B cell (primary cell): ENCODE results near the gene CUTC. TPM values are rescaled to one million over a fixed set of nuclear protein-coding genes. Genes with fewer than 3 reads are reported as not detected.

Experiments used
- ATAC-seq: fragments of 200-7000 bp; cut with Tn5 transposase; one replicate; pipeline ENCODE4 v1.10.0; 2021; ENCODE audit warnings: low read depth, mild to moderate bottlenecking, moderate number of reproducible peaks, moderate library complexity
- CTCF ChIA-PET: fragments of 350-600 bp; sonication (Branson Sonifier 250); formaldehyde crosslinking; loops from one replicate; lab custom pipeline; 2021; ENCODE audit warnings: antibody characterized with exemption, inconsistent platforms; lab: Charles Lee
- POLR2A ChIA-PET: fragments of 350-600 bp; sonication (Branson Sonifier 250); formaldehyde crosslinking; loops from one replicate; lab custom pipeline; 2021; ENCODE audit warnings: antibody characterized with exemption; lab: Charles Lee
- DNase-seq: peaks from one replicate; pipeline ENCODE4 v3.0.0; 2013
- H2AFZ ChIP-seq: 2 replicates; pipeline ENCODE4 v1.6.1; 2012; ENCODE audit warnings: mild to moderate bottlenecking, low read depth, low read length; ENCODE audit not compliant: insufficient read depth, poor library complexity, severe bottlenecking
- H3K27ac ChIP-seq, 2 donors: 1 replicate in 1 of 2; 2 replicates in 1 of 2; pipeline ENCODE4 v1.5.1; 2012 to 2013; ENCODE audit warnings: low read length in 2 of 2, mild to moderate bottlenecking in 2 of 2, moderate library complexity in 1 of 2
- H3K27me3 ChIP-seq, 4 experiments: fragments of 200-600 bp in 1 of 4; sonication (generic) in 1 of 4; replicated peaks in 1 of 4; 1 replicate in 2 of 4; 2 replicates in 2 of 4; pipeline versions ENCODE4 v1.6.1 to v1.7.0; 2013 to 2016; ENCODE audit warnings: low read length in 3 of 4, mild to moderate bottlenecking in 2 of 4, mixed read lengths in 1 of 4, moderate library complexity in 1 of 4; ENCODE audit not compliant: insufficient read depth in 4 of 4, control insufficient read depth in 3 of 4; ENCODE audit errors: control extremely low read depth in 1 of 4
- H3K36me3 ChIP-seq, 2 experiments: replicated peaks in 1 of 2; 1 replicate in 1 of 2; 2 replicates in 1 of 2; pipeline versions ENCODE4 v1.6.1 to v1.7.1; 2013; ENCODE audit warnings: low read length in 1 of 2; ENCODE audit not compliant: insufficient read depth in 2 of 2, control insufficient read depth in 1 of 2; ENCODE audit errors: control extremely low read depth in 1 of 2, extremely low read depth in 1 of 2
- H3K4me1 ChIP-seq, 2 donors: fragments of 200-600 bp in 1 of 2; sonication (generic) in 1 of 2; 1 replicate in 1 of 2; 2 replicates in 1 of 2; pipeline versions ENCODE4 v1.5.1 to v1.6.1; 2013 to 2017; ENCODE audit warnings: low read length in 2 of 2; ENCODE audit not compliant: control insufficient read depth in 2 of 2, insufficient read depth in 2 of 2
- H3K4me2 ChIP-seq: replicated peaks from 2 replicates; pipeline ENCODE3; 2012; ENCODE audit warnings: mild to moderate bottlenecking, low read depth, low read length; ENCODE audit not compliant: poor library complexity, severe bottlenecking
- H3K4me3 ChIP-seq, 5 experiments: fragments of 200-600 bp in 1 of 5; sonication (generic) in 1 of 5; 1 replicate in 3 of 5; 2 replicates in 2 of 5; pipeline versions ENCODE4 v1.5.1 to v1.7.0; 2011 to 2016; ENCODE audit warnings: low read length in 4 of 5, mild to moderate bottlenecking in 4 of 5, low read depth in 2 of 5, control low read depth in 1 of 5, moderate library complexity in 1 of 5; ENCODE audit not compliant: insufficient read depth in 1 of 5; ENCODE audit errors: control extremely low read depth in 1 of 5, extremely low read depth in 1 of 5
- H3K79me2 ChIP-seq: fragments of 200-600 bp; sonication (generic); one replicate; pipeline ENCODE4 v1.6.0; 2016; ENCODE audit warnings: low read length; ENCODE audit not compliant: control insufficient read depth, insufficient read depth
- H3K9ac ChIP-seq: fragments of 200-600 bp; sonication (generic); 2 replicates; pipeline ENCODE4 v1.6.1; 2017; ENCODE audit warnings: mild to moderate bottlenecking, low read length, moderate library complexity
- H3K9me3 ChIP-seq, 3 donors: one replicate each; pipeline versions ENCODE4 v1.6.1 to v1.7.1; 2013; ENCODE audit warnings: low read length in 2 of 3; ENCODE audit not compliant: control insufficient read depth in 2 of 3, insufficient read depth in 1 of 3; ENCODE audit errors: control extremely low read depth in 1 of 3
- H4K20me1 ChIP-seq: 2 replicates; pipeline ENCODE4 v1.6.0; 2012; ENCODE audit warnings: mild to moderate bottlenecking, low read length; ENCODE audit not compliant: insufficient read depth, control insufficient read depth, poor library complexity, severe bottlenecking
- H3K27ac Mint-ChIP-seq: one replicate; pipeline ENCODE4 v1.8.0; 2021; ENCODE audit warnings: mixed read lengths
- H3K27me3 Mint-ChIP-seq: one replicate; pipeline ENCODE4 v1.8.0; 2021; ENCODE audit warnings: mixed read lengths
- H3K4me1 Mint-ChIP-seq: one replicate; pipeline ENCODE4 v1.8.0; 2021; ENCODE audit warnings: mixed read lengths
- H3K4me3 Mint-ChIP-seq: one replicate; pipeline ENCODE4 v1.8.0; 2021; ENCODE audit warnings: mixed read lengths
- H3K9me3 Mint-ChIP-seq: one replicate; pipeline ENCODE4 v1.8.0; 2022; ENCODE audit warnings: mixed read lengths; ENCODE audit not compliant: insufficient read depth
- CTCF ChIP-seq: fragments of 200-600 bp; IDR thresholded peaks from one replicate; pipeline ENCODE4 v1.8.0; 2022; ENCODE audit warnings: antibody characterized with exemption, mild to moderate bottlenecking
- EZH2 ChIP-seq: IDR thresholded peaks from 2 replicates; pipeline ENCODE4 v1.6.1; 2012; ENCODE audit warnings: borderline replicate concordance, low read depth, mild to moderate bottlenecking, moderate library complexity, low read length; ENCODE audit not compliant: insufficient read depth, poor library complexity, severe bottlenecking
- WGBS: methylation state at CpG from one replicate; pipeline ENCODE4 v1.1.5; 2013; ENCODE audit warnings: missing lambda C conversion rate; ENCODE audit not compliant: insufficient coverage; 5-methylcytosine and 5-hydroxymethylcytosine counted together
- intact Hi-C: fragments of 100-400 bp; cut with micrococcal nuclease; formaldehyde crosslinking; loops from one replicate; pipeline ENCODE4 v1.10.0; 2022
- polyA plus RNA-seq: library from polyadenylated mRNA; depleted of rRNA; stranded (reverse); fragments of >200 nt; gene quantifications from 2 replicates; pipeline ENCODE4 v1.2.3, GENCODE V29; 2012
- total RNA-seq, 2 donors: library from RNA; stranded (reverse); fragments of 120-200 nt in 1 of 2; gene quantifications; 1 replicate in 1 of 2; 2 replicates in 1 of 2; pipeline versions ENCODE4 v1.2.3 to v1.2.4, GENCODE V29; 2013 to 2022

CUTC gene
- total and polyA plus RNA-seq, 2 donors (not counting 1 experiment from before 2014, with no cell fraction given): 22.8 to 33.3 TPM

DNA sequence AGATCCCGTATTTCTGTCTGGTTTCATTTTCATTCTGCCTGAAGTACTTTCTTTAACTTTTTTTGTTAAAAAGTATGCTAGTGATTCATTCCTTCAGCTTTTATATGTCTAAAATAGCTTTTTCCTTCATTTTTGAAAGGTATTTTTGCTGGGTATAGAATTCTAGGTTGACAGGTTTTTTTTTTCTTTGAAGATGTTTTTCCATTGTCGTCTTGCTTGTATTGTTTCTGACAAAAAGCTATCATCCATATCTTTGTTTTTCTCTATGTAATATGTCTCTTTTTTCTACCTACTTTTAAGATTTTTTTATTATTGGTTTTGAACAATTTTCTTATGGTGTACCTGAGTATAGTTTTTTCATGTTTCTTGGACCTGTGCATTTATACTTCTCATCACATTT lies 8.2 kb downstream of the CUTC start:
- H2AFZ ChIP-seq: no peak overlapping the region
- ATAC-seq (no peak), DNase-seq (no peak)
- H4K20me1 ChIP-seq: peaks cover 21% of the 10 kb centered on the region
- H3K4me1 ChIP-seq: no peaks in the 10 kb centered on the region
- CTCF ChIA-PET: interaction anchor here (1.5 kb wide), 1 partner anchor 304 kb away, joined by 3 read pairs; no protein-coding TSS in a partner anchor
- peaks cover 7% of the 10 kb centered on the region for H3K9me3 Mint-ChIP-seq
- peaks cover 28% of the 10 kb centered on the region for H3K79me2 ChIP-seq
- no peaks in the 10 kb centered on the region for H3K27me3 ChIP-seq
- H3K4me3 ChIP-seq: no peak overlapping the region
- peaks cover 0 to 18% (median 6%) of the 10 kb centered on the region in 3 donors for H3K9me3 ChIP-seq
- no peak overlapping the region for H3K27ac ChIP-seq
- H3K4me1 Mint-ChIP-seq: peaks cover 7% of the 10 kb centered on the region
- intact Hi-C loops: no loop called here
- no peak overlapping the region for H3K27ac Mint-ChIP-seq
- no peak overlapping the region for H3K4me3 Mint-ChIP-seq
- peaks cover 26 to 67% of the 10 kb centered on the region in 2 experiments for H3K36me3 ChIP-seq
- POLR2A ChIA-PET: no interaction called here
- H3K27me3 Mint-ChIP-seq: no peaks in the 10 kb centered on the region
- H3K4me2 ChIP-seq: no peak overlapping the region
- H3K9ac ChIP-seq: no peak overlapping the region
- TF ChIP-seq EZH2 (no peak), CTCF (no peak)
- no CpG with 5 or more reads among the region's 2 CpGs for WGBS

GRCh38 chr10:99740933-99741559 lies 9.0 kb downstream of the CUTC start:
- POLR2A ChIA-PET: no interaction called here
- Histone ChIP-seq H3K4me2 (no peak overlapping the region), H3K27me3 (no peaks in the 10 kb centered on the region), H4K20me1 (peaks cover 21% of the 10 kb centered on the region), H3K27ac (no peak overlapping the region), H3K79me2 (peaks cover 28% of the 10 kb centered on the region), H3K9ac (no peak overlapping the region), H3K4me1 (no peaks in the 10 kb centered on the region), H3K36me3 (peaks cover 26 to 73% of the 10 kb centered on the region in 2 experiments), H2AFZ (no peak overlapping the region), H3K4me3 (no peak overlapping the region), H3K9me3 (peaks cover 0 to 18% (median 6%) of the 10 kb centered on the region in 3 donors)
- DNase-seq (no peak), ATAC-seq (no peak)
- H3K27ac Mint-ChIP-seq: no peak overlapping the region
- CTCF ChIA-PET: interaction anchor here (0.6 kb wide), 1 partner anchor 597 kb away, joined by 3 read pairs; no protein-coding TSS in a partner anchor
- peaks cover 5% of the 10 kb centered on the region for H3K4me1 Mint-ChIP-seq
- H3K9me3 Mint-ChIP-seq: peaks cover 7% of the 10 kb centered on the region
- no peaks in the 10 kb centered on the region for H3K27me3 Mint-ChIP-seq
- H3K4me3 Mint-ChIP-seq: no peak overlapping the region
- TF ChIP-seq EZH2: no peak
- no peak for TF ChIP-seq CTCF
- no CpG with 5 or more reads among the region's 3 CpGs for WGBS
- intact Hi-C loops: no loop called here
